Activated CD4-positive, alpha-beta T cell treated with anti-CD3 and anti-CD28 coated beads, Interleukin-2, Interleukin-4, amounts not matched to agents 100 ng/mL and 50 ng/mL, durations not matched to agents 16 hours and 8 hours (primary cell): ENCODE data around the gene SYNGR1.
"Not testable (repeated sequence)": the region's sequence is repeated elsewhere in the genome, so short reads cannot be mapped to it uniquely, and the experiment has no call there.

Source experiments
- DNase-seq: peaks from one replicate; pipeline ENCODE4 v3.0.0-alpha.2; 2020; ENCODE audit warnings: low spot score

Gene SYNGR1

DNA sequence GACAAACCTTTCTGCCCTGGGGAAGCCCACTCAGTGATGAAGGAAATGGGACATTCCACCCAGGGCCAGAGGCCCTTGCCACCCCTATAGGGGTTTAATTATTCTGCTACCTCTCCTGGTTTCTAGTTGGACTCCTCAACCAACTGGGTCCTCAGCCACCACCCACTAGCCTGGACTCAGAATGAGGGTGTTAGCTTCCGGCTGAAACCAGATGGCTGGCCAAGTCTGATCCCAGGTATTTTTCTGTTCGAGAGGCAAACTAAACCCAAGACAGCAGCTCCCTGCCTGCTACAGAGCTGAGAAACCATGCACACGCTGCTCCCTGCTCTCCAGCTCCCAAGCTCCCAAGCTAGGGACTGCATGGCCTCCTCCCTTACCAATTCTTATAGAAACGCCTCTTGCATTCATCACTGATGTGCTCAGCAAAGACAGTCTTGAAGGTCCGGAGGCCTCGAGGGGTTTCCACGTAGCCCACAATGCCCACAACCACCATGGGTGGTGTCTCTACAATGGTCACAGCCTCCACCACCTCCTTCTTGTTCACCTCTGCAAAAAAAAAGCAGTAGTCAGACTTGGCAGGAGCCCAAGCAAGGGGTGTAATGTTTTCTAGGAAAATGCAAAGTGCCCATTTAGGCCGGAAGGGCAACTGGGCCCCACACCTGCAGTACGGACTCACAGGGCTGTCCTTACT, 32.6 kb upstream of the SYNGR1 start:
- no peak for DNase-seq

DNA sequence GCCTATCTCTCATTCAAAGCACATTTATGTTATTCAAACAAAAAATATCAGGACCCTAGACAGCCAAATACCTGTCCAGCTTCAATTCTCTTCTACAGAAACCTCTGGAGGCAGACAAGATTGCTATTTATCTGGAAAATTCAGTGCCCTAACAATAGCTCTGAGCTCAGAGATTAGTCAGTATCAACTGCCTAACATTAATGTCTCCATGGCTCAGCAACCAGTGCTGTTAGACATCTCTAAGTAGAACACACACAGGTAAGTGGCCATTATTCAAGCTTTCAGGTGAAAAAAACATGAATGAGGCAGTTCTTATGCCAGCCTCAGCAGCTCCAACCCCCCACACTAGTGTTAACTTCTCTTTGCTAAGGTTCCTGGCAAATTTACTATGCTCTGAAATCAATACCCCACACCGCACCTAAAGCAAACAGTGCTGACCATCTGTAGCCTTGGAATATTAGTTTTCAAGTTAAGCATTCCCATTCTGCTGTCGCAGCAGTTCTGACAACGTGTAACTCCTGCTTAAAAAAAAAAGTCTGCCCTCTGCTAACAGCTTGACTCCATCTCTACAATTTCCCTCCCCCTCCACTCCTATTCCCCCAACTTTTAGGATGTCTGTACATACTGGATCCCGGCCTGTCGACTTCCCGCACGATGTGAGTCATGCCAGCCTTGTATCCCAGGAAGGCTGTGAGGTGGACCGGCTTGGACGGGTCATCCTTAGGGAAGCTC, 31.9 kb upstream of the SYNGR1 start:
- no peak for DNase-seq

DNA sequence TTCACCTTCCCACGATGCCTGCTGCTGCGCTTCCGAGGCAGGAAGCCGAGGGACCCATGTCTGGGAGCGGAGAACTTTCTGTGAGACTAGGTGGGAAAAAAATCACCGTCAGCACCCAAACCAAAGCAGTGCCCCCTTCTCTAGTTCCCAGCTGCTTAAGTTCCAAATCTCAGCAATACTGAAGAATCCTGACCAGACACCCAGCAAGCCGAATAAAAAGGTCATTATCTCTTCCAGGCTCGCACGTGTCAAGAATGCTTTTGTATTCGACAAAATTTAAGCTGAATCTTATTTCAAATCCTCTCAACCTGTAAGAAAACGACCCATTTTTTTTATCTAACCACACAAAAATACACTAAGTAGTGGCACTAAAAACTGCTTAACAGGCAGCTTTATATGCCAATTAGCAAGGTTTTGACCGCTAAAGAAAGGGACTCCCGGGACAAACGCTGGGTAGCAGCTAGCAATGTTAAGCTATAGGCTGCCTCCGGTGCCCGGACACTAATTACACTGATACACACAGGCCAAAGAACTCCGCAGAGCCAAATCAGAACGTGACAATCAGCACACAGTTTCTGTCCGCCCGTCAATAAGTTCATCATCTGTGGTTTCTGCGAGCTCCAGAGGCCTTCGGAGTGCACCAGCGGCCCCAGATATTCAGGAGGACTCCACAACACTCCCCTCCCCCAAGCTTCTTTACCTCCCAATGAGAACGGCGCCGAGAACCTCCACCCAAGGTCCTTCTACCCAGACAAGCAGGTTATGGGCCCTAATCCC, 31.1 kb upstream of the SYNGR1 start:
- no peak for DNase-seq

DNA sequence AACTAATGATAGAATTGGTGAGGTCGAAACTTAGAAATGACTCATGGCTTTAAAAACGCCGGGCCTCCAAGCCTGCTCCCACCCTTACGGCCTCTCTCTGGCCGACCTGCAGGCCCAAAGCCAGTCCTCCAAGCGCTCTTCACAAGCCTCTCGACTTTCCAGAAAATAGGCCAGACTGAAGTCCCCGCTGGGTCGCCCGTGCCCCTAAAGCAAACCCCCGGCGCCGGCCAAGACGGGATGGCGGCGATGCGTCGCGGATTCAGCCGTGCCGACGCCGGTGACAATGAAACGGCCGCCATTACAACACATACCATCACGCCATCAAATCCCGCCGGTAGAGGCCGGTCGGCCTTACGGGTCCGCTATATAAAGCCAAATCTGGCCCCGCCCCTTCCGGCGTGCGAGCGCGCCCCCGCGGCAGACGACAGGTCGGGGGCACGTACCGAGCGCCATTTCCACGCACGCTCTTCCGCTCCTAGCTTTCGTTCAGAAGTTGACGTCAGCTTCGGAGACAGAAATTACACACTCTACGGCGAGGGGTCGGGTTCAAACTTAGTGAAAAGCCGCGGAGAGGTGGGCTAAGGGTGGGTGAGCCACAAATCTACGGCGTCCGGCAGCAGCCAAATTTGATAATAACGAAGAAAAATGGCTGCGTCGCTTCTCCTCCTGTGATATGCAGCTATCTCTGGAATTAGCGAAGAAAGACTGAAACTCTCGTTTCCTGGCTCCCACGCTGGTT, 30.3 kb upstream of the SYNGR1 start, which contains the start of gene RPL3:
RPL3 (minus strand) TSS at position 340 of the 739 bp plus-strand sequence; CDS start at position 314, 26 bp downstream.
- DNase-seq: peak; percentile 97

DNA sequence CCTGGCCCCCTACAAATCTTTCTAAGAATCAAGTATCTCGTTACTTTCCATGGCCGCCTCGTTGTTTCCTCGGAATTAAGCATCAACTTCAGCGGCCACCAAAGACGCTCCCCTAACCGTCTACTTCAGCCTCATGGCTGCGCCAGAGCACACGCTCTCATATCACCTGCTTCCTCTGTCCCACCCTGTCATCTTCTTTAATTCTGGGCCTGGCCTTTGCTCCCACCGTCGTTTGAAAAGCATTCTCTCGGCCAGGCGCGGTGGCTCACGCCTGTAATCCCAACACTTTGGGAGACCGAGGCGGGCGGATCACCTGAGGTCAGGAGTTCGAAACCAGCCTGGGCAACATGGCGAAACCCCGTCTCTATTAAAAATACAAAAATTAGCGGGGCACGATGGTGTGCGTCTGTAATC, 29.2 kb upstream of the SYNGR1 start:
- not testable (repeated sequence) for DNase-seq

DNA sequence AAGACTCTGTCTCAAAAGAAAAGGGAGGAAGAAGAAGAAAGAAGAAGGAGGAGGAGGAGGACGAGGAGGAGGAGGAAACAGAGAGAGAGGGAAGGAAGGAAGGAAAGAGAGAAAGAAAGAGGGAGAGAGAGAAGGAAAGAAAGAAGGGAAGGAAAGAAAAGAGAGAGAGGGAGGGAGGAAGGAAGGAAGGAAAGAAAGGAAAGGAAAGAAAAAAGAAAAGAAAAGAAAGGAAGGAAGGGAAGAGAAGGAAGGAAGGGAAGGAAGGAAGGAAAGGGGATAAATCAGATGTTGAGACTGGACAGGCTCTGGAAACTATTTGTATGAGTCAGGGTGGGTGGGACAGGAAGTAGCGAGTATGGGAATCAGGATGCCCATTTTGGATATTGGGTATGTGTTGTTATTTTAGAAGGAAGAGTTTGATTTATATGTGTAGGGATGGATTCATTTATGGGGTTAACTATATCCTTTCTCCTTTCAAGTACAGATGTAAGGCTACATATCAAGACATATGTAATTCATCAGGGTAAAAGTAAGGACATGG, 24.3 kb upstream of the SYNGR1 start:
- DNase-seq: no peak

DNA sequence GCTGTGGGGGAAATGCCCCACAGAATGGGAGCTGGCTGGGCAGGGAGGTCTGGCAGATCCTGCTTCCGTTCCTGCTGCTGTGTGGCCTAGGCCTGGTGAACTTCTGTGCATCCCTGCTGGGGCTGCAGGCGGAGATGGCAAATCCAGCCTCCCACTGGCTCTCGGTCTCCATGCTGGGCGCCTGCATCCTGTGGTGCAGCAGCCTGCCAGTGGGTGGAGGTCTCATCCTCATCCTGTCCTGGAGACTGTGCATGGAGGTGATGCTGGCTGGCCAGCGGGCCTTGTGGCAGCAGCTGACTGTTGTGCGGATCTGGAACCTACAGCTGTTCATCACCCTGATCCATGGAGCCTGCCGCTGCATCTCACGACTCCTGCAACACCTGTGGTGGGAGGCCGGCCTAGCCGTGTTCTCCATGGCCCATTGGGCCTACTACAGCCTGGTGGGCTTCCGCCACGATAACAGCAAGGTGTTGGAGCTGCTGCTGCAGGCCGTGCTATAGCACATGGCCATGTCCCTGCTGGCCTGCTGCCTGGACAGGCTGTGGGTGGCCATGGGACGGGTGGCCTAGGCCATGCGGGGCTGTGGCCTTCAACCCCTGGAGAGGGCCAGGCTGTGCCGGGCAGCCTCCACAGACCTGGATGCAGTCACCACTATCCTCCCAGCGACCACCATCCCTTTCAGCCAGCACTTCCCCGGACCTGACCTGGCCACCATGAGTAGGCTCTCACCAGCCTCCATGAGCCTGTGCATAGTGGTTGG, 21.6 kb upstream of the SYNGR1 start:
- no peak for DNase-seq

DNA sequence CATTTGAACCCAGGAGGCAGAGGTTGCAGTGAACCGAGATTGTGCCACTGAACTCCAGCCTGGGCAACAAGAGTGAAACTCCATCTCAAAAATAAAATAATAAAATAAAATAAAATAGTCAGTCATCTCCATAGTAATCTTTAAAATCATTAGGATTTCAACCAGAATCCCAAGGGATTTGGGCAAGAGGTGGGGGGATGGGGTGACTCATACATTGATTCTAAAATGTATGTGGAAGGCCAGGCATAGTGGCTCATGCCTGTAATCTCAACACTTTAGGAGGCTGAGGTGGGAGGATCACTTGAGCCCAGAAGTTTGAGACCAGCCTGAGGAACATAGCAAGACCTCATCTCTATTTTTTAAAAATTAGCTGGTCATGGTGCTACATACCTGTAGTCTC, 19.2 kb upstream of the SYNGR1 start:
- not testable (repeated sequence) for DNase-seq

DNA sequence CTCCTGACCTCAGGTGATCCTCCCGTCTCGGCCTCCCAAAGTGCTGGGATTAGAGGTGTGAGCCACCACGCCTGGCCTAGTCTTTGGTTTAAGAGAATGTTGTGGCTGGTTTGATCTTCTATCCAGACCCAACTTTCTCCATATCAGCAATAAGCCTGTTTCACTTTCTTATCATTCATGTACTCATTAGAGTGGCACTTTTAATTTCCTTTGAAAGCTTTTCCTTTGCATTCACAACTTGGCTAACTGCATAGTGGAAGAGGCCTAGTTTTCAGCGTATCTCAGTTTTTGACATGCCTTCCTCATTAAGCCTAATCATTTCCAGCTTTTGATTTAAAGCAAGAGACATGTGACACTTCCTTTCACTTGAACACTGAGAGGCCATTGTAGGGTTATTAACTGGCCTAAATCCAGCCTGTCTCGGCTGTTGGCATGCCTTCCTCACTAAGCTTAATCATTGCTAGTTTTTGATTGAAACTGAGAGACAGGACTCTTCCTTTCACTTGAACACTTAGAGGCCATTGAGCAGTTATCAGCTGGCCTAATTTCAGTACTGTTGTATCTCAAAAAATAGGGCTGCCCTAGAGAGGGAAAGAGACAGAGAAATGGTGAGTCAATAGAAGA, 17.2 kb upstream of the SYNGR1 start:
- peak; percentile 40 for DNase-seq

DNA sequence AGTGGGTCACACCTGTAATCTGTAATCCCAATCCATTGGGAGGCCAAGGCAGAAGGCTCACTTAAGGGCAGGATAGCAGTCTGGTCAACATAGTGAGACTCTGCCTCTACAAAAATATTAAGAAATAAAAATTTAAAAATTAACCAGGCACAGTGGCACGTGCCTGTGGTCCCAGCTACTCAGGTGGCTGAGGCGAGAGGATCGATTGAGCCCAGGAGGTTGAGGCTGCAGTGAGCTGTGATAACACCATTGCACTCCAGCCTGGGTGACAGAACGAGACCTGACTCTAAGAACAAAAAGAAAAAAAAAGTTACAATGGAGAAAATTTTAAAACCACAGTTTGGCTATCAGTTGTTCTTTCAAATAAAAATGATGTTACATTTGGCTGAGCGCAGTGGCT, 13.4 kb upstream of the SYNGR1 start:
- DNase-seq: no peak

DNA sequence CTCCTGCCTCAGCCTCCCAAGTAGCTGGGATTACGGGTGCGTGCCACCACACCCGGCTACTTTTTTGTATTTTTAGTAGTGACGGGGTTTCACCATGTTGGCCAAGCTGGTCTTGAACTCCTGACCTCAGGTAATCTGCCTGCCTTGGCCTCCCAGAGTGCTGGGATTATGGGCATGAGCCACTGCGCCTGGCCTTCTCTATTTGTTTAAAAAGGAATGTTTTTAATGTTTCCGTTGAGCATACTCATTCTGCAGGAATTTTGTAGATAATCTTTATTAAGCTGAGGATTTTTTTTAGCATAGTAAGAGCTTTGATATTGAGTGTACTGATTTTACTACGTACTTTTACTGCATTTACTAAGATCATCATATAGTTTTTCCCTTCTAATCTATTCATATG, 10.0 kb upstream of the SYNGR1 start:
- not testable (repeated sequence) for DNase-seq

DNA sequence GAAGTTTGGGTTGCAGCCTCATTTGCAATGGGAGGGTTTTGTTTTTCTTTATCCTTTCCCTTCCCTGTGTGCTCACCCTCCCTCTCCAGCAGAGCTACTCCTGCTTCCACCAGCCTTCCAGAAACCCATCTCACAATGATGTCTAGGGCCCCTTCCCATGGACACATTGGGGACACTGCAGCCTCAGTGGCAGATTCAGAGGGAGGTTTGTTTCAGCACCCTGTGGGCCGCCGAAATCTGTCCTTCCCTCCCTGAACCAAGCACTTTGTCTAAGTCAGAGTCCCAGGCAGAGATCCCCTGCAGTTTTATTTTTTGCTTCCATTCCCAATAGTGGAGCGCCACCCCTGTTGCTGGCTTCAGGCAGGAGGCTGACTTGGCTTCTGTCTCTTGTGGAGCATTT, 8.6 kb upstream of the SYNGR1 start:
- DNase-seq: no peak

DNA sequence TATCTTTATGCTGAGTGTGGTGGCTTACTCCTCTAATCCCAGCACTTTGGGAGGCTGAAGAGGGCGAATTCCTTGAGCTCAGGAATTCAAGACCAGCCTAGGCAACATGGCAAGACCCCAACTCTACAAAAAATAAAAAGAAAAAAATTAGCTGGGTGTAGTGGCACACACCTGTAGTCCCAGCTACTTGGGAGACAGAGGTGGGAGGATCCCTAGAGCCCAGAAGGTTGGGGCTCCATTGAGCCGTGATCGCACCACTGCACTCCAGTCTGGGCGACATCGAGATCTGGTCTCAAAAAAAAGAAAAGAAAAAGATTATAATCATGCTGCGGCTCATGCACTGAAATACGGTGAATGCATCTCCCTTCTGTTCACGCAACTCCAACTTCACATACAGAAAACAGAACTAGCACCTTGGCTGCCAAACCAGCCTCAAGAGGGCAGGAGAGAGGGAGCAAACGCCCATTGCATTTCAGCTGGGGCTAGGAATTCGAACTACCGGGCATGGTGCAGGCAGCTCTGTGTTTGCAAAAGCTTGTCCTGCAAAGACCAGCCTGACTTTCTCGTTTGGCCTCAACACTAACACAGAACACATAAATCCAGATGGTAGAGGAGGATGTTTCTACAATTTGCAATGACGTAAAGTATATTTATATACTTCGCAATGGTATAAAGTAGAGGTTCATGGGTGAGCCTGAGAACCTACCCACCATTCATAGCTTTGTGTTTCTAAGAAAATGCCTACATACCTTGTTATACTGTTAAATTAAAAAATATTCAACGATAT, 6.3 kb upstream of the SYNGR1 start:
- peak; percentile 54 for DNase-seq

DNA sequence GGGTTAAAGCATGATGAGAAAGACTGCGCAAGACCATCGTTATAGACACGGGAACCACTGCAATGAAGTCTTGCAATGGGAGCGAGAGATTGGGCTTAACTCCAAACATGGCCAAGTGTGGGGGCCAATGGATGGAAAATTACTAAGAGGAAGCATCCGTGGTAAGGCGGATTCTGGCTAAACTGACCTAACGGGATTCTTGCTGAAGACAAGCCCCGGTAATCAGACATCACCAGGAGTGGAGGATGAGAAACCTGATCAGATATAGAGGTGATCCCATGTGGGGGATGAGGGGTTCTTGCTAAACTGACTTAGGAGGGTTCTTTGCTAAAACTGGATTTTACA, 5.8 kb upstream of the SYNGR1 start:
- DNase-seq: no peak

DNA sequence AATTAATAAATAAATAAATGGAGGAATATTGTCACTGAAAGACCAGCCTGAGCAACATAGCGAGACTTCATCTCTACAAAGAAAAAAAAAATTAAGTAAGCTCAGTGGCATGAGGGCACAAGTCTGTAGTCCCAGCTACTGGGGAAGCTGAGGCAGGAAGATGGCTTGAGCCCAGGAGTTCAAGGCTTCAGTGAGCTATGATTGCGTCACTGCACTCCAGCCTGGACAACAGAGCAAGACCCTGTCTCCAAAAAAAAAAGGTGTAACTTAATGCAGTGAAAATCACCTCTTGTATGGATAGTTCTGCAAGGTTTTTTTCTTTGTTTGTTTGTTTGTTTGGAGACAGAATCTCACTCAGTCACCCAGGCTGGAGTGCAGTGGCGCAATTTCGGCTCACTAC, 4.6 kb upstream of the SYNGR1 start:
- DNase-seq: no peak

DNA sequence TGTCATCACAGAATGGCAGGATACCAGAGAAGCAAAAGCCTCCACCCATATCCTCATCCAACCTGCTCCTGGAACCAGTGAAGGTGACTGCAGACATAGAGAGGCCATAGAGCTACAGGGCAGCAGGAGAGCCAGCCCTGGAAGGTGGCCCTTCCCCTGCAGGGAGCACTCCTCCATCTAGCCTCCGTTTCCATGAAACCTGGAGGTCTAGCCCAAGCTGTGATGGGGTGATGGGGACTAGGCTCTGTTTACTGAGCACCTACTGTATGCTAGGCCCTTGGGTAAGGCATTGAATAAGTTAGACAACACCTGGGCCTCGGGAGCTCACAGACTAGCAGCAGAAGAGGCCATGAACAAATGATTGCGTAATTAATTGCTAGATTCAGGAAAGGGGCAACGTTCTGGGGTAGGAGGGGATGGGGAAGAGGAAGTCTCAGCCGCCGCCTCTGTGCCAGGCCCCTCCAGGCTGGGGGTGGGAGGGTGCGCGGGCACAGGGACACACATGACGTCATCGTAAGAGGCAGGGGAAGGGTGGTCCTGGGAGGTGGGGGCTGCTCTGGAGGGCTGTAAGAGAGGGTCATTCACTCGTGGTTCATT, 784 bp upstream of the SYNGR1 start:
- DNase-seq: no peak

DNA sequence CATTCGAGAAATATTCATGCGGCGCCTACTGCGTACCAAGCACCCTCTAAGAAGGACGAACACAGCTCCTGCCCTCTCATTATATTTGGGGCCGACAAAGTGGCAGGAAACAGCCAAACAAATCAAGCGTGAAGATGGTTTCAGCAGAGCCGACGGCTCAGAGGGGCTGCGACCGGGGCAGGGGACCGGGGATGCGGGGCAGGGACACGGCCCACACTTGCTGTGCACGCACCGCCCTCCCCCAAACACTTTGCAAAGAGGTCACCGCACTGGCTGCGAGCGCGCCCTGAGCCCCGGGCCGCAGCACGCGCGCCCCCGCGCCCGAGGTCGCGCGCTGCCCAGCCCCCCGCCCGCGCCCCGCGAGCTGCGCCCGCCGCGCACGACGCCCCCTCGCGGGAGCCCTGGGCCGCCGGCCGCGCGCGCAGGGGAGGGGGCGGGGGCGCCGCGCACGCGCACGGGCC, 255 bp upstream of the SYNGR1 start:
- no peak for DNase-seq

DNA sequence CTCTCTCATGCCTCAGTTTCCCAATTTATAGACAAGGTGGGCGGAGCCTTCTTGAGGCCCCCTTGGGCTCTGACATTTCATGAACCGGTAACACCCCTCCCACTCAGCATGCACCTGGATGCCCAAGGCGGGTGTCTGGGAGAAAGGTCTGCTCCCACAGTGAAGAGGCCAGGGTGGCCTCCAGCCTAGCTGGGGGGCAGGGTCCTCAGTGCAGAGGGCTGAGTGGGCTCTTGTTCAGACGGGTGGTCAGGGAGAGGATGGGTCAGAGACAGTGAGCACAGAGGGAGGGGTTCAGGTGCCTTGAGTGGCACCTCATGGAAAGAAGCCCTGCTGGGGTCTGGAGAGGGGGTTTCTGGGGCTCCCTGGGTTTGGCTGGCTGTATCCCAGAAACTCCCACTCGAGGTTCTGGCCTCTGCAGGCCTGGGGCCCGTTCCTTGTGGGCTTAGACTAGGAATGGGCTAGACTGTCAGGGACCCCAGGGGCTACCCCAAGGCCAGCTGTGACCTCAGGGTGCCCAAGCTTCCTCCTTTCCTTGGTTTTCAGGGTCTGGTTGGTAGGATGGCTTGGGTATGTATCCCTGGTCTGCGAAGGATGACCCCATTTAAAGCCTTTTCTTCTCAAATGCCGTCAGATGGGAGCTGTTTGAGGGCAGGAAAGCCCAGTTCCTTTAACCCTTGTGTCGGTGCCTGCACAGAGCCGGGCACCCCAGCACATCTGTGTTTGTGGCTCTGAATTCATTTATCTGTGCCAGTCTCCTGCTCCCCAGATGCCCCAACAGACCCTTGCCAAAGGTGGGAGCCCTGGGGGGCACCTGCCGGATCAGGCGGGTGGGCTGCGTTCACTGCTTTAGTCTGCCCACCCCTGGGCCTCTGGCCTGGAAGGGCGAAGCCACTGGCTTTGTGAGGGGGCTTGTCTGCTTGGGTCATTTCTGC, 1.2 kb downstream of the SYNGR1 start:
- no peak for DNase-seq
